Fibroblast of skin of abdomen (primary cell): ENCODE data around the gene CLDN6.

Source experiments
- DNase-seq: peaks from one replicate; pipeline ENCODE4 v3.0.0-alpha.2; 2013

CLDN6 gene

DNA sequence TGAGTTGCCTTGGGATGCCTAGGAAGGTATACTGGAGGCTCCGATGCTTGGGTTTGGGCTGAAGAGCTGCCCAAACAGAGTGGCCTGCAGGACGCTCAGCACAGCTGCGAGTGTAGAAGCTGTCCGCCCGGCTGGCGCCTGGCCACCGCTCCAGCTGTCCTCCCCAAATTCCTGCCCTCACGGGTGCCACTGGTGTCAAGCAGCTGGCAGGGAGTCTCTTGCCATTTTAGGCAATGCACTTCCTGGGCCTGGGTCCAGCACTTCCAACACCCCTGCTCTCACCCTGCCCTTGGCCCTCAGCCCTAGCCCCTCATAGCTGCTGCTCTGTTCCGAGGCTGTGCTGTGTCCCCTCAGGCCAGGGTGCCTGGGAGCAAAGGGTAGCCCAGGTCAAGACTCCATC is 32.5 kb downstream of the CLDN6 start:
- DNase-seq = no peak

DNA sequence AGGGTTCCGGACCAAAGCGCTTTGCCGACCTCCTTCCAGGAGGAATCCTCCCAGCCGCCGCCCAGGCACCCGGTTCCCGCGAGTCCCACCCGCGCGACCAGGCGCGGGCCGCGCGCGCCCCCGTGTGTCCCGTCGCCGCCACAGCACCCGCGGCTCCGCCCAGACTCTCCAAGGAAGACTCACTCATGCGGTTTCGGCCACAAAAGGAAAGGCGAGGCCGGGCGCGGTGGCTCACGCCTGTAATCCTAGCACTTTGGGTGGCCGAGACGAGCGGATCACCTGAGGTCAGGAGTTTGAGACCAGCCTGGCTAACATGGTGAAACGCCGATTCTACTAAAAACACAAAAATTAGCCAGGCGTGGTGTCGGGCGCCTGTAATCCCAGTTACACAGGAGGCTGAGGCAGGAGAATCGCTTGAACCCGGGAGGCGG is 34.3 kb downstream of the CLDN6 start:
- DNase-seq = peak; percentile 77

DNA sequence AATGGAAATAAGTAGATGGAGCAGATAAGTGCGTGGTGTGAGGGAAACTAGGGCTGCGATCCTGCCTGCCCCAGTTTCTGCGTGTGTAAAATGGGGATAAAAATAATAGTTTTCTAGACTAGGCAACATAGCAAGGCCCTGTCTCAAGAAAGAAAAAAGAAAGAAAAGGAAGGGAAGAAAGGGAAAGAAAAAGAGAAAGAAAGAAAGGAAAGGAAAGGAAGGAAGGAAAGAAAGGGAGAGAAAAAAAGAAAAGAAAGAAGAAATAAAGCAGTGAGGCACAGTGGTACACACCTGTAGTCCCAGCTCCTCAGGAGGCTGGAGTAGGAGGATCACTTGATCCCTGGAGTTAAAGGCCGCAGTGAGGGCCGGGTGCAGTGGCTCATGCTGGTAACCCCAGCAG is 35.6 kb downstream of the CLDN6 start:
- DNase-seq = no peak

DNA sequence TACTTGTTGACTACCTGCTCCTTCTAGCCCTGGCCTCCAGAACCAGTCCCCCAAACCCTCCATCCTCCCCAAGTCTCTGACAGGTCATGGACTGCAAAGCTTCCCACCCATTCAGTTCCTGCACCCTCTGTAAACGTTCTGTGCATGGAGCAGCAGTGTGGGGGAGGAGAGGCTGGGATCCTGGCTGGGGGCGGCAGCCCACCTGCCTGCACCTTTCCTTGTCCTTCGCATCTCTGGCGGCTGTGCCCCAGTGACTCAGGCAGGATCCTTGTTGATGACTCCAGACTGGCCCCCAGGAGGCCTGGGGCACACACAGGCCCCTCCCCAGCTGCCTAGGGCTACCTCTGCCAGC is 36.1 kb downstream of the CLDN6 start:
- no peak for DNase-seq

DNA sequence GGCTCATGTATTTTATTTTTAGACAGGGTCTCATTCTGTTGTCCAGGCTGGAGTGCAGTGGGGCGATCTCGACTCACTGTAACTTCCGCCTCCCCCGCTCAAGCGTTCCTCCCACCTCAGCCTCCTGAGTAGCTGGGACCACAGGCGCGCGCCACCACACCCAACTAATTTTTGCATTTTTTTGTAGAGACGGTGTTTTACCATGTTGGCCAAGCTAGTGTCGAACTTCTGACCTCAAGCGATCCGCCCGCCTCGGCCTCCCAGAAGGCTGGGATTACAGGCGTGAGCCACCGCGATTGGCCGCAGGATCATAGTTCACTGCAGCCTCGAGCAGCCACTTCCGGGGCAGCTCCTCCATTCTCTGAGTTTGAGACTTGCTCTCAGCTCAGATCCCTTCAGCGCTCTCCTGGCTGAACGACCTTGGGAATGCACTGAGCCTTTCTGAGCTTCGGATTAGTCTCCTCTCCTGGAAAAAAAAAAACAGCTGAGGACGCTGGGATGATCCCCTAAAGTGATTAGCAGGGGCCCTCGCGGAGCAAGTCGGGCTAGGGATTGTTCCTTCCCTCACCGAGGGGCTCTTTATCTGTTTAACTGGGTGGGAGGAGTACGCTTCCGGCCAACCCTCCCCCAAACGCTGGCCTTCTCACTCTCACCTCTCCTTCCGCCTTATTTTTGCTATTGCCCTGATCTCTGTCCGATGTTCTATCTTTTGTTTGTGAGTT is 36.6 kb downstream of the CLDN6 start:
- no peak for DNase-seq

DNA sequence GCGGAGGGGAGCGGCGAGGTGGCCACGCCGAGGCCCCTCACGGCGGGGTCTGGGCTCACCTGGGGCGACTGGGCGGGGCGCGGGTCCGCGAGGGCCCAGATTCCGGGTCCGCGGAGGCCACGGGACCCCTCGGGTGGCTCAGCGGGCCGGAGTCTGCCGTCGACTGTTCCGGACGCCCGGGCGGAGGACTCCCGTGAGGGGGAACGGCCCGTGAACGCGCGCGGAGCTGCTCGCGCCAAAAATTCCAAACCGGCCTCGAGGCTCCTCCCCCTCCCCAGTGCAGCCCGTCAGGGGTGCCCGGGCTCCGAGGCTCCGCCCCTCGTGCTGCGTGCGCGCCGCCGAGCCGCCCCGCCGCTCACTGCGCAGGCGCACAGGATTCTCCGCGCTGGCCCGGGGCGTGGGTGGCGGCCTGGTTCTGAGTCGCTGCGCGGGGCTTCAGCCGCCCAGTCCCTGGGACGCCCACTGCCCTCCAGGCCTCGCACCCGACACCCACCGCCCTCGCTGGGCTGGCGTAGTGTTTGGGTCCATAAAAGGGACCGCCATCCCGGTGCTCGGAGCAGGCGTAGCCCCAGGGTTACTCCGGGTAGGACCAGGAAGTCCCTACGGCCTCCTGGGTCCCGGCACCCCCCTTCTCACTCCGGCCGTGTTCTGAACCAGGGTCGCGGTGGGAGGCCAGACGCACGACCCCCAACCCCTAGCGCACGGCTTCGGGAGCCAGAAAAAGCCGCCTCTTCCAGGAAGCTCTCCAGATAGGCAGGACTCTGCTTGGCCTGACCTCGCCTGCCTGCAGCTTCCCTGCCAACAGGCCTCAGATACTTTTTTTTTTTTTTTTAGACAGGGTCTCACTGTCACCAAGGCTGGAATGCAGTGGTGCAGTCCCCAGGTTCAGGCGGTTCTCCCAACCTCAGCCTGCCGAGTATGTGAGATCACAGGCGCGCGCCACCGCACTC is 37.5 kb downstream of the CLDN6 start, which contains the start of gene PKMYT1:
TSS of gene PKMYT1 (minus strand) at position 220 of the 950 bp plus-strand sequence. CDS start 789 bp downstream, outside the sequence.
- peak; percentile 84 for DNase-seq

DNA sequence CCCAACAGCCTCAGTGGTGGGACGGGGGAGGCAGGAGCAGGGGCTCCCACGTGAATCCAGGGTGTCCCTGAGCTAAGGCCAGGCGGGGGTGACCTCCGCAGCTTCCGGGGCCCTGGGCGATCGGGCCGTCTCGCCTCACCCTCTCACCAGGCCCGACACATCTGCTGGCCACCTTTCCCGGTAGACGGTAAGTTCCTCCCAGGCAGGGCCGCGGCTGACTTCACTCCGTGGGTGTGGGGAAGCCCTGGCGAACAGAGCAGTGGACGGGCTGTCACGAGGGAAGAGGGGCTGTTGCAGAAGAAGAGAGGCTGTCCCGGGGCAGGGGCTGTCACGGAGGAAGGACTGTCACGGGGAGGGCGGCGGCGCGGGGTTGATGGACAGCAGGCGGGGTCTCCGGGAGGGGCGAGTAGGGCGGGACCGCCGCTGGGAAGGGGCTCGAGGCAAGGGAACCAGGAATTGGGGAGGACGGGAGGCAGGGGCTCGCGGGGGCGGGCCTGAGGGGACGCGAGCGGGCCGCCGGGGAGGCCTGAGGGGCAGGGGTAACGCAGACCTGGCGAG is 38.2 kb downstream of the CLDN6 start:
- DNase-seq = no peak

DNA sequence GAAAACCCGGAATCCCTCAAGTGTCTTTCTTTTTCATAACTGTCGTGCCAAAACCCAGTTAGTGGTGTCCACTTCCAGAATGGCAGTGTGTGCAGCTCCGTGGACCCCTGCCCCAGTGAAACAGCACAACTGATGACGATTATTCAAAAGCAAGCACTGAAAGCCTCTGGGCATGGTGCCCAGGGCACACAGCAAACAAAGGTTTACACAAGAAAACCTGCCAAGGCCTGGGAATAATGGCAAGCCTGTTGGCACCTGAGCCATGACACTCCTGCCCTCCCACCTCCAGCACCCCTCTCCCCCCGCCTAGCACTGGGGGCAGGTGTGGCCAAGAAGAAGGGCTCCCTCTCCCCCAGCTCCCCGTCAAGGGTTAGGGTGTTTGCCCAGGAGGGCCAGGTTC is 40.5 kb downstream of the CLDN6 start:
- DNase-seq = no peak

DNA sequence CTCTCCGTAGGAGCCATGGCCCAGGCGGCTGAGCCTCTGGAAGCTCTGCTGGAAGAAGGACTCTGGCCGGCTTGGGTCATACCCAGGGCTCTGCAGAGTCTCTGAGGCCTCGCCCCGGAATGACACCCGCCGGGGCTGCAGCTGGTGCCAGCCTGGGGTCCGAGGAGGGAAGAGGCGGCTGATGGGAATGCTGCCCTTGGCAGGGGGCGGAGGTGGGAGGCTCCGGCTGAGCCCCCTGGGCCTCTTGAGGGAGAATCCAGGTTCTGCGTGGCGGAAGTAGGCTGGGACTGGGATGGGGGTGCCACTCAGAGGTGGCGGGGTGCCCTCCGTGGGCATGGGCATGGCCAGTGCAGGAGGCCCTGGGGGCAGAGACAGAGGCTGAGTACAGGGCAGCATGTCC is 41.3 kb downstream of the CLDN6 start:
- DNase-seq = no peak

DNA sequence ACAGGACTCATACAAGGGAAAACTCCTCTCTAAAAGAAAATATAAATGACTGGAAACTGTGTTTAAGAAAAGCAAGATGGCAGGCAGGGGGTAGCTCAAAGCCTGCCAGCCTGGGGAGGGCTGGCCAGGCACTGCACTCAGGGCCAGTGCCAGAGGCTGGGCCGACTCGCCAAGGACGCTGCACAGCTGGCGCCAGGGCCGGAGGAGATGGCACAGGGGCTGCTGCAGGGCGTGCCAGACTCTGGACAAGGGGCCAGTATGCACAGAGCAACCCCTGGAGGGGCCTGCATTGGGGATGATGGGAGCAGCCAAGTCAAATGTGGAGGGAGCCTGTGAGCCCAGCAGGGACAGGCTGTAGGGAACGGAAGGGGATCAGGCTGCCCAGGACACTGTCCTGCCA is 41.8 kb downstream of the CLDN6 start:
- no peak for DNase-seq

DNA sequence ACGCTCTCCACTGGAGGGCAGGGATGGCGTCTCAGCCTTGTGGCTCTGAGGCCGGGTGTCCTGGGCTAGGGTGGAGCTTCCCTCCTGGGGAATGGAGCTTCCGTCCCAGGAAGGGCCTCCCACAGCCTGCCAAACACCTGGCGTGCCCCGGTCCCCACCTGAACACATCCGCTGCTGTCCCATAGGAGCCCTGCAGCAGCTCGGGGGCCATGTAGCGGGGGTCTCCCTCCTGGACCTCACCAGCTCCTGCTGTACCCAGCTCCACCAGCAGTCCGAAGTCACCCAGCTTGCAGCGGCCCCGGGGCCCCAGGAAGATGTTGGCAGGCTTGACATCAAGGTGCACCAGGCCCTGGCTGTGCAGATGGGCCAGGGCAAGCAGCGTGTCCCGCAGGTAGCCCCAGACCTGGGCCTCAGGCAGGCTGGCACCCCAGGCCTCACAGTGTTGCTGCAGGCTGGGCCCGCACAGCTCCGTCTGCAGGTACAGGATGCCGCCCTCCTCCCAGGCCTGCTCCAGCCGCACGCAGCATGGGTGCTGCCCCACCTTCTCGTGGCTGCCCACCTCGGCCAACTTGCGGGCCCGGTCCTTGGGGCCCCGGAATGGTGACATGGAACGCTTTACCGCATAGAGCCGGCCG is 42.7 kb downstream of the CLDN6 start:
- DNase-seq = no peak

DNA sequence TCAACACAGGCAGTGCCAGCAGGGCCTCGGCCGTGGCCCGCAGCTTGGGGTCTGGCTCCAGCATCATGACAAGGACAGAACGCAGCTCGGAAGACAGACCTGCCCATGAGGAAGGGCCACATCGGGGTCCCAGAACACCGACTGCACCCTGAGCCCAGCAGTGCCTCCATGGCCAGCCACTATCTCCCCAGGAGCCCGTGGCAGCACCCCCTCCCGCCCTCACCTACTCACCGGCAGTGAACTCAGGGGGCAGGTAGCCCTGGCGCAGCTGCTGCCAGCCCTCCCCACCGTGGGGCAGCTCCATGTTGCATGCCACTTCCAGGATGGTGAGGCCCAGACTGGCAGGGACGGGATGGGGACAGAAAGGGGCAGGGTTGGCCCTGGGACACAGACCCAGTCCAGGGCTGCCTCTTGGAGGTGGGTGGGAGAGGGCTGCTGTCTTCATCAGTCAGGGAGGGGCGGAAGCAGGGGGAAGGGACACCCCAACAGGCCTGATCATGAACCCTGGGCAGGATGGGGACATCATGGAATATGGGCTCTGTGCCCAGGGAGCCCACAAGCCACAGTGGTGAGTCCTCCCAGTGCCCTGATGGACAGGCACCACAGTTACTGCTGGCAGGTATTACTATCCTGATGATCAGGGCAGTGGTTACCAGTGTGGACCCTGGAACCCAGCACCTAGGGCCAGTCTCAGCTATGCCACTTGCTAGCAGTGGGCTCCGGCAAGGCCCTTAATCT is 43.5 kb downstream of the CLDN6 start:
- no peak for DNase-seq

DNA sequence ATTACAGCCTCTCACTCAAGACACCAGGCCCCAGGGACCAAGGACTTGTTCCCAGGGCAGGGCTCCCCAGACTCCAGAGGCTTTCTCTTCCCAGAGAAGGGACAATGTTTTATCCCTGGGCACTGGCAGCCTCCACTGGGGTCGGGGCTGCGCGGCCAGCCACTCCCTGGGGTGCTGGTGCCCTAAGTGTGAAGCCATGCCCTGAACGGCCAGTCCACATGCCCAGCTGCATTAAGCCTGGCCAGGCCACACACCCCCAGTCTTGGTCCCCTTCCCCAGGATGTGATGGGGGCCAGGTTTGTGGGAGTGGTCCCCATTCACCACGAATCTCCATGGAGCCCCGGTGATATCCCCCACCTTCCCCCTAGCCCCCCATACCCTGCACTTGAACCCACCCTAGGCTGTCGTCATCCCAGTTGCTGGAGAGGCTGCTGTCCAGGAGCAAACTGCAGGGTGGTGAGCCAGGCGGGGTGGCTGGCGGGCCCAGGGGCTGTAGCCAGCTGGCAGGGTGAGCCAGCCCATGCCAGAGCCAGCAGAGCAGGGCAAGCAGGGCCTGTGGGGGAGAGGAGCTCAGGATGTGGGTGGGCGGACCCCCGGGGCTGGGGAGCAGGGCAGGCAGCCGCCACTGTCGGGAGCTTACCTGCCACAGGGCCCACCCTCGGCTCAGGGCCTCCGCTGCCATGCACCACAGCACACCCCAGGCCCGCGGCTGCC is 44.2 kb downstream of the CLDN6 start:
- no peak for DNase-seq

DNA sequence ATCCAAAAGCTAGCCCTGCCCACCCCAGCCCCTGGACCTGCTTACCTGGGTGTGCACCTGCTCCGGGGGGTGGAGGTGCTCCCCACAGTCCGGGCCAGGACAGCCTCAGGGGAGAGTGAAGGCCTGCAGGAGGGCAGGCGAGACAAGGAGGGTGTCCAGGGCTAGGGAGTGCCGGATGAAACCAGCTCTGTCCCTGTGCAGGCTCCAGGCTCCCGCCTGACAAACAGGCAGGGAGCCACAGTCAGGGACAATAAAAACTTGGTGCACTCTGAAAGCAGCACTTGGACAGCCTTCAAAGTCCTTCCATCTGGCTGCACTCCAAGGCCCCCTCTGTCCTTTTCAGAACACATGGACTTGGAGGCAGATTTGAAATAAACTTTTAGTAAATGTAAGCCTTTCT is 44.9 kb downstream of the CLDN6 start:
- DNase-seq = no peak

DNA sequence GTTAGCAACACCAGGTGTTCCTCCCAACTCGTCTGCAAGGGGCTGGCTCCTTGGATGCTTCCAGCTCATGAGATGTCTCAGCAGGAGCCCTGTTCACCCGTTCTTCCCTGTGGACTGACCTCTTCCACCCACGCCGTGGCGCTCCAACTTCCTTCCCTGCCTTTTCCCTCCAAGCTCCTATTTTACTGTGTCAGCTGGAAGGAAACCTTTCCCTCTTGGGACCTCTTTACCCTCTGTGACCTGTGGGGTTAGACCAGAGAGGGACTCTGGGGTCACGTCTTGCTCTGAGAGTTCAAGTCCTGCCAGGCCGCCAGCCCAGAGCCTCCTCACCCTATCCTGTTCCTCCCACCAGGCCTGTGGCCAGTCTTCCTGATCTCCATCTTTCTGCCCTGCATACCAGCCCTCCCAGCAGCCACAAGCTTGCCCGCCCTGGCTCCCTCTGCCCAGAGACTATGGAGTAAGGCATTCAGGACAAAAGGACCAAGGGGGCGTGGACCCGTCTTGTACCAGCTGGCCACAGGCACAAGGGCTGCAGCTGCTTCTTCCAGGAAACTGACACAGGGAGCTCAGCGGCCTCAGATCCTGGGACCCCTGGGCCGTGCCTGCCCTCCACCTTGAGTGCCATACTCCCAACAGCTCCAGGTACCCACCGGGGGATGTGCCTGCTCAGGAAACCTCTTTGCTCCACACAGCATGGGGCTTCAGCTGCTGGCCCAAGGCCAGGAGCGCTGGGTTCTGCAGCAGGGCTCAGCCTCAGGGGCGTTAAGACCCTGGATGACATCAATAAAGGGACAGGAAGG is 45.8 kb downstream of the CLDN6 start:
- DNase-seq = no peak

DNA sequence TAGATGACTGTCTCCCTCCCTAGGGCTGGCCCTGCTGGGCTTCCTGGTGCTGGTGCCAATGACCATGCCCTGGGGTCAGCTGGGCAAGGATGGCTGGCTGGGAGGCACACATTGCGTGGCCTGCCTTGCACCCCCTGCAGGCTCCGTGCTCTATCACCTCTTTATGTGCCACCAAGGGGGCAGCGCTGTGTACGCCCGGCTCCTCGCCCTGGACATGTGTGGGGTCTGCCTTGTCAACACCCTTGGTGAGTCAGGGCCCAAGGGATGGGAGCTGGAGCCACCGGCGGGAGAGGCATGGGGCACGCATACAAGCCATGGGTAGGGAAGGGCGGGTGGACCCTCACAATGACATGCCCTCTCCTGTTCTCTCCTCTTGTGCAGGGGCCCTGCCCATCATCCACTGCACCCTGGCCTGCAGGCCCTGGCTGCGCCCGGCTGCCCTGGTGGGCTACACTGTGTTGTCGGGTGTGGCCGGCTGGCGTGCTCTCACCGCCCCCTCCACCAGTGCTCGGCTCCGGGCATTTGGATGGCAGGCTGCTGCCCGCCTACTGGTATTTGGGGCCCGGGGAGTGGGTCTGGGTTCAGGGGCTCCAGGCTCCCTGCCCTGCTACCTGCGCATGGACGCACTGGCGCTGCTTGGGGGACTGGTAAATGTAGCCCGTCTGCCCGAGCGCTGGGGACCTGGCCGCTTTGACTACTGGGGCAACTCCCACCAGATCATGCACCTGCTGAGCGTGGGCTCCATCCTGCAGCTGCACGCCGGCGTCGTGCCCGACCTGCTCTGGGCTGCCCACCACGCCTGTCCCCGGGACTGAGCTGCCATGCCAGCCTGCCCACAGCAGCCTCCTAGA is 46.6 kb downstream of the CLDN6 start:
- DNase-seq = no peak

DNA sequence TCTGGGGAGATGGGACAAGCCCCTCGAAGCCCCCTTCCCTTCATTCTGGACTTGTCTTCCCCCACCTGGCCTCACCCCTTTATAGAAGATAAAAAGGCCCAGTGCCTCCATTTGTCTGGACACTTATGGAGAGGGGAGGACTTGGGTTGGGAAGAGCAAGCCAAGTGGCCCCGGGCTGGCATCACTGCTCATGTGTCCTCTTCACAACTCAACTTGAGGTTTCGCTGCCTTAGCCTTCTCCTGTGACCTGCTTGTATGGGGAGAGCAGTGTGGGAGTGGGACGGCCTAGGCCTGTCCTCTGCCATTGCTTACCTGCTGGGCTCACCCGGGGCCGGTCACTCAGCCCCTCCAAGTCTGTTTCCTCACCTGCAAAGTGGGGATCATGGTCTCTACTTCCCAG is 47.4 kb downstream of the CLDN6 start:
- no peak for DNase-seq

DNA sequence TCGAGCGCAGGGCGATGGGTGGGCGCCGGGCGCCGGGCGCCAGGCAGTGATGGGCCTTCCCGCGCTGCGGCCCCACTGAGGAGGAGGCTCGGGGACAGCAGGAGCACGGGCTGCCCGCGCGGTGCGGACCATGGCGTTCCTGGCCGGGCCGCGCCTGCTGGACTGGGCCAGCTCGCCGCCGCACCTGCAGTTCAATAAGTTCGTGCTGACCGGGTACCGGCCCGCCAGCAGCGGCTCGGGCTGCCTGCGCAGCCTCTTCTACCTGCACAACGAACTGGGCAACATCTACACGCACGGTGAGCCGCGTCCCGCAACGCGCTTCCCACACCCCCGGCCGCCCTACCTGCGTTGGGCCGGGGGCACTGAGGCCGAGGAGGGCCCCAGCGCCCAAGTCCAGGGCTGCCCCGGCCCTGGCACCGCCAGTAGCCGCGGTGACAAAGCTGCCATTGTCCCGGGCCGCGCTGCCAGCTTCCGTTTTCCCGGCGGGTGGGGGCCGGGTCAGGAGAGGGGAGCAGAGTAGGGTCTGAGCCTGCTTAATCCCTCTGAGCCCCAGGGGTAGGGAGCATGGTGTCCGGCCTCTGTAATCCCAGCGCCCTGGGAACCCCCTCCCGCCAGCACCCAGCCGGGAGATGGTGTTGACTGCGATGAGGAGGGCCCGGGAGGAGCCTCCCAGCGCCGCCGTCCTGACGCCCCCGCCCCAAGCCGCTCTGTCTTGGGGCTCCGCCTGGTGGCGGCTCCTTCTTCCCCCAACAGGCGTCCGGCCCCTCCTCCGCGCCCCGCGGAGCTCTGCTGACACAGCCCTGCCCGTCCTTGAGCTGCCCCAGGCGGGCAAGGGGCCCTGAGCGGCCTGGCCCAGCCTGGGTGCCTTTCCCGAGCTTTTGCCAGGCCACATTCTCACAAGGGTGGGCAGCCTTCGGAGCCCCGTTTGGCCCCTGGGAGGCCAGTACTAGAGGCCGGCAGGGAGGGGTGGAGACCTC is 48.1 kb downstream of the CLDN6 start:
- DNase-seq = peak; percentile 46
